Retinal pigment epithelial cell (primary cell): Measurements from ENCODE around the gene SIN3A.

Experiments used
- DNase-seq: peaks from one replicate; pipeline ENCODE4 v3.0.0-alpha.2; 2010; ENCODE audit warnings: low read depth
- H3K4me3 ChIP-seq: 2 replicates; pipeline ENCODE4 v1.5.1; 2011; ENCODE audit warnings: mild to moderate bottlenecking, low read length, control low read depth, moderate library complexity
- CTCF ChIP-seq: conservative IDR thresholded peaks from 2 replicates; pipeline ENCODE4 v1.5.1; 2011; ENCODE audit warnings: low read depth, low read length, control low read depth, inconsistent platforms

The SIN3A gene

GRCh38 chr15:75468913-75469598 lies 17.6 kb upstream of the SIN3A start:
- TF ChIP-seq CTCF = no peak
- H3K4me3 ChIP-seq = no peak overlapping the region
- DNase-seq = no peak

- no peak for DNase-seq
- no peak for TF ChIP-seq CTCF
- H3K4me3 ChIP-seq = no peak overlapping the region
Observed at GRCh38 chr15:75460646-75461045, 9.2 kb upstream of the SIN3A start.

GRCh38 chr15:75459581-75459980 lies 8.1 kb upstream of the SIN3A start:
- no peak for DNase-seq
- H3K4me3 ChIP-seq = no peak overlapping the region
- TF ChIP-seq CTCF = no peak

- TF ChIP-seq CTCF = no peak
- peak overlapping the region; percentile 91 for H3K4me3 ChIP-seq
- DNase-seq = no peak
Observed at GRCh38 chr15:75456710-75457109, 5.2 kb upstream of the SIN3A start.

- peak overlapping the region; percentile 91 for H3K4me3 ChIP-seq
- no peak for TF ChIP-seq CTCF
- no peak for DNase-seq
Observed at GRCh38 chr15:75455982-75456531, 4.6 kb upstream of the SIN3A start.

- H3K4me3 ChIP-seq = peak overlapping the region; percentile 91
- no peak for TF ChIP-seq CTCF
- no peak for DNase-seq
Observed at GRCh38 chr15:75455424-75455981, 4.0 kb upstream of the SIN3A start.
